Measurements from ENCODE around the gene FBXO31.

Gene FBXO31

GRCh38 chr16:87336434-87337240 is 46.9 kb downstream of the FBXO31 start:
- Histone ChIP-seq H3K9me3 (no peaks in the 10 kb centered on the region), H3K36me3 (peaks cover 56 to 86% (median 86%) of the 10 kb centered on the region in 3 donors), H3K27ac (no peak overlapping the region), H3K27me3 (no peaks in the 10 kb centered on the region), H3K4me1 (no peaks in the 10 kb centered on the region), H3K4me3 (no peak overlapping the region)
- DNase-seq, result no peak
- TF ChIP-seq, protein P1, sequence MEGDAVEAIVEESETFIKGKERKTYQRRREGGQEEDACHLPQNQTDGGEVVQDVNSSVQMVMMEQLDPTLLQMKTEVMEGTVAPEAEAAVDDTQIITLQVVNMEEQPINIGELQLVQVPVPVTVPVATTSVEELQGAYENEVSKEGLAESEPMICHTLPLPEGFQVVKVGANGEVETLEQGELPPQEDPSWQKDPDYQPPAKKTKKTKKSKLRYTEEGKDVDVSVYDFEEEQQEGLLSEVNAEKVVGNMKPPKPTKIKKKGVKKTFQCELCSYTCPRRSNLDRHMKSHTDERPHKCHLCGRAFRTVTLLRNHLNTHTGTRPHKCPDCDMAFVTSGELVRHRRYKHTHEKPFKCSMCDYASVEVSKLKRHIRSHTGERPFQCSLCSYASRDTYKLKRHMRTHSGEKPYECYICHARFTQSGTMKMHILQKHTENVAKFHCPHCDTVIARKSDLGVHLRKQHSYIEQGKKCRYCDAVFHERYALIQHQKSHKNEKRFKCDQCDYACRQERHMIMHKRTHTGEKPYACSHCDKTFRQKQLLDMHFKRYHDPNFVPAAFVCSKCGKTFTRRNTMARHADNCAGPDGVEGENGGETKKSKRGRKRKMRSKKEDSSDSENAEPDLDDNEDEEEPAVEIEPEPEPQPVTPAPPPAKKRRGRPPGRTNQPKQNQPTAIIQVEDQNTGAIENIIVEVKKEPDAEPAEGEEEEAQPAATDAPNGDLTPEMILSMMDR (IDR thresholded peaks at IDR 0.05), result no peak
- intact Hi-C loops (cut with DNase I; ENCODE audit: low total_unique reads), result no loop called here

GRCh38 chr16:87335625-87336433 is 47.7 kb downstream of the FBXO31 start:
- TF ChIP-seq, protein P1 (IDR thresholded peaks at IDR 0.05), result no peak
- intact Hi-C loops (cut with DNase I; ENCODE audit: low total_unique reads), result no loop called here
- H3K36me3 ChIP-seq, result peaks cover 58 to 88% (median 87%) of the 10 kb centered on the region in 3 donors
- H3K4me3 ChIP-seq, result no peak overlapping the region
- no peak overlapping the region for H3K27ac ChIP-seq
- no peaks in the 10 kb centered on the region for H3K27me3 ChIP-seq
- no peaks in the 10 kb centered on the region for H3K4me1 ChIP-seq
- no peaks in the 10 kb centered on the region for H3K9me3 ChIP-seq
- DNase-seq, result no peak

DNA sequence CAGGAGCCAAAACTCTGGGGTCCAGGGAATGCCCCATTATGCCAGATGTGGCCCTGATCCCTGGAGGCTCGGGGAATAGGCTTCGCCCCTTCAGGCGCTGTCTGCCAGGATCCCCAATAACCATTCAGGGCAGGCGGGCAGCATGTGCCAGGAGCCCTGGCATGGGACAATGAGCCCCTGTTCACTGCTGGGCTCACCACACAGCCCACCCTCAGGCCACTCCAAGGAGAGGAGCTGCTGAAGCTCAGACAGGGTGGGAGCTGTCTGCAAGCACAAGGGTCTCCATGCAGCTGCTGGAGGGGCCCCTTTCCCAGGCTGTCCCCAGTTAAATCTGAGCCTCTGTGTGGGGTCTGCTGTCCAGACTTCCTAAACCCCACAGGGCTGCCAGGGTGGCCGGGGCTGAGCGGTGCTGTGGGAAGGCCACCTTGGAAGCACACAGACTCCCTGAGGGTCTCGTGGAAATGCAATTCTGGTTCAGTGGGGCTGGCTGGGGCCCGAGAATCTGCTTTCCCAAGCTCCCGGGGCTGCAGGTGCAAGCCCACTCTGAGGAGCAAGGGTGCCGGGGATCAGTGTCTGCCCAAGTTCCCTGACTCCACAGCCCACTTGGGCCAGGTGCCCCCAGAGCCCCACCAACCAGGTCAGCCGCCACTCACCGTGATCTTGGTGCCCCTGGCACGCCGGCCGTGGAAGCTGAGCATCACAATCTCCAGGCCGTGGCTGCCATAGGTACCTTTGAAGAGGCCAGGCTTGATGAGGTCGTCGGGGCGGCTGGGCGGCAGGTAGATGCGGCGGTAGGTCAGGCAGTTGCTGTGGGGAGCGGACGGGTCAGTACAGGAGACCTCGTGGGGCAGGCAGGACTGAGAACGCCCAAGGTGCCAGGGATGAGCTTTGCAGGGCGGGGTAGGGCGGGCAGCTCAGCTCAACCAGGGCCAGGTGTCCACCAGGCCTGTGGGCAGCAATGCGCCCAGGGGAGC is 48.6 kb downstream of the FBXO31 start:
- Histone ChIP-seq H3K4me1 (no peaks in the 10 kb centered on the region), H3K36me3 (peaks cover 61 to 93% (median 87%) of the 10 kb centered on the region in 3 donors), H3K27me3 (no peaks in the 10 kb centered on the region), H3K27ac (no peak overlapping the region), H3K9me3 (no peaks in the 10 kb centered on the region), H3K4me3 (no peak overlapping the region)
- DNase-seq, result no peak
- TF ChIP-seq, protein P1 (IDR thresholded peaks at IDR 0.05), result no peak
- intact Hi-C loops (cut with DNase I; ENCODE audit: low total_unique reads), result no loop called here

- H3K36me3 ChIP-seq, result peaks cover 55 to 91% (median 87%) of the 10 kb centered on the region in 3 donors
- no peak overlapping the region for H3K27ac ChIP-seq
- no peaks in the 10 kb centered on the region for H3K4me1 ChIP-seq
- H3K27me3 ChIP-seq, result no peaks in the 10 kb centered on the region
- TF ChIP-seq, protein P1 (IDR thresholded peaks at IDR 0.05), result no peak
- no peak for DNase-seq
- no peak overlapping the region for H3K4me3 ChIP-seq
- H3K9me3 ChIP-seq, result no peaks in the 10 kb centered on the region
- intact Hi-C loops (cut with DNase I; ENCODE audit: low total_unique reads), result no loop called here
These were observed 49.8 kb downstream of the FBXO31 start for GRCh38 chr16:87333581-87334331.
